HepG2 (cell line): ENCODE measurements around the gene WDFY1. TPM values are rescaled to one million over a fixed set of nuclear protein-coding genes. Genes with fewer than 3 reads are reported as not detected.
A peak's percentile ranks its signal among the peaks of the same experiment; 100 is the strongest.

Source experiments
- BHLHE40 ChIP-seq: IDR thresholded peaks from 2 replicates; pipeline ENCODE4 v1.6.1; 2011; ENCODE audit warnings: low read length, improper control_type of control experiment
- FOXA1 ChIP-seq, 2 experiments: fragments of 450-650 bp in 1 of 2; sonication (generic) in 1 of 2; formaldehyde crosslinking in 1 of 2; IDR thresholded peaks; 2 replicates each; pipeline versions ENCODE4 v1.4.0 to v1.6.1; 2016 to 2020; ENCODE audit warnings: missing genetic modification reagents in 1 of 2
- LCORL ChIP-seq, 2 experiments: fragments of 450-650 bp in 1 of 2; sonication (generic) in 1 of 2; formaldehyde crosslinking in 1 of 2; IDR thresholded peaks; 2 replicates each; pipeline versions ENCODE4 v1.5.0 to v1.6.1; 2017 to 2020; ENCODE audit warnings: antibody characterized with exemption in 1 of 2, missing genetic modification reagents in 1 of 2
- MAFK ChIP-seq, 2 experiments: IDR thresholded peaks in 1 of 2; conservative IDR thresholded peaks in 1 of 2; 2 replicates each; pipeline ENCODE4 v1.6.1; 2011; ENCODE audit warnings: improper control_type of control experiment in 2 of 2, low read length in 2 of 2
- PAXIP1 ChIP-seq: sonication (generic); formaldehyde crosslinking; conservative IDR thresholded peaks from 2 replicates; pipeline ENCODE4 v1.4.0; 2020; ENCODE audit warnings: mild to moderate bottlenecking, missing genetic modification reagents, moderate library complexity
- THRA ChIP-seq: sonication (generic); formaldehyde crosslinking; IDR thresholded peaks from 2 replicates; pipeline ENCODE4 v1.4.0; 2020; ENCODE audit warnings: missing genetic modification reagents, borderline replicate concordance
- ZNF607 ChIP-seq: sonication (generic); formaldehyde crosslinking; IDR thresholded peaks from 2 replicates; pipeline ENCODE4 v1.5.1; 2020; ENCODE audit warnings: missing genetic modification reagents, mild to moderate bottlenecking, borderline replicate concordance
- polyA plus RNA-seq, 8 experiments: library from polyadenylated mRNA; depleted of rRNA in 3 of 8; stranded (reverse) in 7 of 8; unstranded in 1 of 8; fragments of >200 nt; fragmentation: Illumina TruSeq in 4 of 8; extraction: Trizol in 4 of 8; gene quantifications; 2 replicates each; pipeline versions ENCODE4 v1.2.1 to v1.2.3, GENCODE V29; 2011 to 2016; ENCODE audit warnings: low read depth in 4 of 8, missing spikeins in 1 of 8, mixed read lengths in 1 of 8; ENCODE audit not compliant: insufficient read depth in 1 of 8
- total RNA-seq, 5 experiments: library from RNA; depleted of rRNA; stranded (reverse); fragments of >200 nt; fragmentation: Illumina TruSeq; extraction: Trizol; gene quantifications; 2 replicates each; pipeline ENCODE4 v1.2.3, GENCODE V29; 2016; ENCODE audit warnings: low read depth in 1 of 5

The WDFY1 gene
- total and polyA plus RNA-seq, 2 of the 13 experiments (the other 11 are each of a cell fraction or from before 2014, with no cell fraction given): 77.0 to 78.4 TPM

- TF ChIP-seq FOXA1 (IDR thresholded peaks at IDR 0.05) (peak; percentile 47), FOXA1 (CRISPR knock-in tag; IDR thresholded peaks at IDR 0.05) (peak; percentile 77), THRA (no peak), ZNF607 (CRISPR knock-in tag) (no peak), BHLHE40 (0 out of 2 replicates have a peak, but pooled peaks have one; percentile 4), LCORL (IDR thresholded peaks at IDR 0.05) (no peak), LCORL (CRISPR knock-in tag; IDR thresholded peaks at IDR 0.05) (0 out of 2 replicates have a peak, but pooled peaks have one; percentile 31), PAXIP1 (CRISPR knock-in tag) (peak; percentile 64), MAFK (conservative IDR thresholded peaks at IDR 0.05 in 1 of 2, IDR thresholded peaks at IDR 0.05 in 1 of 2; ENCODE audit: low read length in 2 of 2) (0 out of 4 replicates have a peak, but pooled peaks of 1 of the 2 experiments have one; percentile 3)
- TF ChIP-seq, all 625 proteins: peak for 70
Measured at GRCh38 chr2:223853425-223853837, 91.7 kb downstream of the WDFY1 start (continued).
